GM23338 (cell line): ENCODE results near the gene HRH2. TPM values are rescaled to one million over a fixed set of nuclear protein-coding genes. Genes with fewer than 3 reads are reported as not detected.

Experiments
- ATAC-seq: fragments of 200-7000 bp; cut with Tn5 transposase; 3 replicates; pipeline ENCODE4 v1.9.1; 2020
- DNase-seq: peaks from one replicate; pipeline ENCODE4 v3.0.0-alpha.2; 2015; ENCODE audit warnings: low spot score
- H2AFZ ChIP-seq: fragments of 200-600 bp; sonication (generic); 2 replicates; pipeline ENCODE4 v1.8.0; 2016; ENCODE audit warnings: antibody characterized with exemption, mild to moderate bottlenecking, moderate library complexity
- H3F3A ChIP-seq: fragments of 200-600 bp; sonication (generic); replicated peaks from 2 replicates; pipeline ENCODE4 v1.8.0; 2017; ENCODE audit warnings: antibody characterized with exemption, mixed run types, low read depth
- H3K27ac ChIP-seq: fragments of 200-600 bp; sonication (generic); 2 replicates; pipeline ENCODE4 v1.6.1; 2016; ENCODE audit warnings: low read depth
- H3K27me3 ChIP-seq: fragments of 200-600 bp; sonication (generic); 2 replicates; pipeline ENCODE4 v1.8.0; 2016; ENCODE audit warnings: mild to moderate bottlenecking, mixed run types, moderate library complexity; ENCODE audit not compliant: insufficient read depth
- H3K36me3 ChIP-seq: fragments of 200-600 bp; sonication (generic); 2 replicates; pipeline ENCODE4 v1.8.0; 2016; ENCODE audit warnings: mild to moderate bottlenecking; ENCODE audit not compliant: insufficient read depth
- H3K4me1 ChIP-seq: fragments of 200-600 bp; sonication (generic); 2 replicates; pipeline ENCODE4 v1.8.0; 2016; ENCODE audit warnings: mild to moderate bottlenecking, moderate library complexity; ENCODE audit not compliant: insufficient read depth
- H3K4me2 ChIP-seq: fragments of 200-600 bp; sonication (generic); 2 replicates; pipeline ENCODE4 v1.7.1; 2017; ENCODE audit warnings: mixed run types
- H3K4me3 ChIP-seq: fragments of 200-600 bp; sonication (generic); 2 replicates; pipeline ENCODE4 v1.6.1; 2016; ENCODE audit warnings: mixed run types
- H3K79me2 ChIP-seq: fragments of 200-600 bp; sonication (generic); replicated peaks from 2 replicates; pipeline ENCODE4 v1.8.0; 2017; ENCODE audit warnings: mild to moderate bottlenecking; ENCODE audit not compliant: insufficient read depth
- H3K9me2 ChIP-seq: fragments of 200-600 bp; sonication (generic); 2 replicates; pipeline ENCODE4 v1.8.0; 2017; ENCODE audit not compliant: insufficient read depth
- H4K20me1 ChIP-seq: fragments of 200-600 bp; sonication (generic); replicated peaks from 2 replicates; pipeline ENCODE4 v1.8.0; 2017; ENCODE audit warnings: mild to moderate bottlenecking; ENCODE audit not compliant: insufficient read depth
- H3K27ac Mint-ChIP-seq: 2 replicates; pipeline ENCODE4 v1.8.0; 2020; ENCODE audit warnings: inconsistent platforms, mild to moderate bottlenecking, moderate library complexity, mixed read lengths
- H3K27me3 Mint-ChIP-seq: 3 replicates; pipeline ENCODE4 v1.8.0; 2022; ENCODE audit warnings: low read depth, mild to moderate bottlenecking, moderate library complexity, mixed read lengths, inconsistent platforms; ENCODE audit not compliant: insufficient read depth, poor library complexity
- H3K36me3 Mint-ChIP-seq: 3 replicates; pipeline ENCODE4 v1.8.0; 2021; ENCODE audit warnings: low read depth, mild to moderate bottlenecking, inconsistent platforms, moderate library complexity, mixed read lengths
- H3K4me1 Mint-ChIP-seq: 3 replicates; pipeline ENCODE4 v1.8.0; 2020; ENCODE audit warnings: mild to moderate bottlenecking, inconsistent platforms, mixed read lengths
- H3K4me3 Mint-ChIP-seq: 3 replicates; pipeline ENCODE4 v1.8.0; 2021; ENCODE audit warnings: moderate library complexity, mild to moderate bottlenecking, inconsistent platforms, mixed read lengths
- H3K9me3 Mint-ChIP-seq: 3 replicates; pipeline ENCODE4 v1.8.0; 2020; ENCODE audit warnings: moderate library complexity, mild to moderate bottlenecking, inconsistent platforms, mixed read lengths
- CTCF ChIP-seq, 2 experiments: fragments of 200-600 bp in 1 of 2; sonication (generic) in 1 of 2; conservative IDR thresholded peaks; 2 replicates each; pipeline versions ENCODE4 v1.5.1 to v1.6.1; 2016 to 2017; ENCODE audit warnings: antibody characterized with exemption in 2 of 2, low read depth in 2 of 2, mild to moderate bottlenecking in 2 of 2, moderate library complexity in 1 of 2
- EZH2 ChIP-seq: fragments of 200-600 bp; sonication (generic); IDR thresholded peaks from one replicate; pipeline ENCODE4 v1.8.0; 2017; ENCODE audit warnings: antibody characterized with exemption, mild to moderate bottlenecking, low read depth; ENCODE audit not compliant: unreplicated experiment
- JUNB ChIP-seq: IDR thresholded peaks from one replicate; pipeline ENCODE4 v1.6.1; 2016; ENCODE audit warnings: antibody characterized with exemption; ENCODE audit not compliant: unreplicated experiment
- NANOG ChIP-seq: IDR thresholded peaks from 2 replicates; pipeline ENCODE4 v1.6.1; 2016; ENCODE audit warnings: antibody characterized with exemption, borderline replicate concordance
- POLR2AphosphoS5 ChIP-seq: IDR thresholded peaks from 2 replicates; pipeline ENCODE4 v1.6.1; 2016; ENCODE audit warnings: antibody characterized with exemption, low read depth
- REST ChIP-seq: IDR thresholded peaks from one replicate; pipeline ENCODE4 v1.6.1; 2018; ENCODE audit warnings: antibody characterized with exemption; ENCODE audit not compliant: unreplicated experiment
- STAT1 ChIP-seq: IDR thresholded peaks from one replicate; pipeline ENCODE4 v1.6.1; 2016; ENCODE audit warnings: antibody characterized with exemption; ENCODE audit not compliant: unreplicated experiment
- ZNF114 ChIP-seq: fragments of 250-450 bp; sonication (Bioruptor Pico); IDR thresholded peaks from 2 replicates; pipeline ENCODE4 v1.5.0; 2020; ENCODE audit warnings: mild to moderate bottlenecking, moderate library complexity
- ZNF331 ChIP-seq: fragments of 250-450 bp; sonication (Bioruptor Pico); IDR thresholded peaks from 2 replicates; pipeline ENCODE4 v1.5.0; 2020; ENCODE audit warnings: low read depth, mild to moderate bottlenecking, moderate library complexity
- polyA plus RNA-seq: library from polyadenylated mRNA; unstranded; fragments of >200 nt; fragmentation: Nextera tagmentation; extraction: Ambion mirVana; gene quantifications from 2 replicates; pipeline ENCODE4 v1.2.1, GENCODE V29; 2016
- total RNA-seq: library from RNA; depleted of rRNA; stranded (reverse); fragments of >200 nt; shearing (Covaris generic); gene quantifications from 2 replicates; pipeline ENCODE4 v1.2.3, GENCODE V29; 2014
- TF ChIP-seq, protein P1 (sequence below): IDR thresholded peaks from 2 replicates; pipeline ENCODE4 v1.6.1; 2016; ENCODE audit warnings: antibody characterized with exemption

HRH2 gene
- total and polyA plus RNA-seq, 2 experiments from 2014 or later = 6.8 to 7.0 TPM

- Mint-ChIP-seq H3K4me1 (peaks cover 7% of the 10 kb centered on the region; the same call in 2 of the 3 replicates), H3K36me3 (peaks cover 27% of the 10 kb centered on the region), H3K9me3 (peaks cover 35% of the 10 kb centered on the region), H3K4me3 (no peak overlapping the region), H3K27ac (no peak overlapping the region), H3K27me3 (peaks cover 24% of the 10 kb centered on the region)
- H2AFZ ChIP-seq = no peak overlapping the region
- DNase-seq = no peak
- H3K79me2 ChIP-seq = no peaks in the 10 kb centered on the region
- no peak overlapping the region for H3K4me2 ChIP-seq
- no peaks in the 10 kb centered on the region for H4K20me1 ChIP-seq
- ATAC-seq = no peak
- no peaks in the 10 kb centered on the region for H3F3A ChIP-seq
- no peaks in the 10 kb centered on the region for H3K4me1 ChIP-seq
- H3K36me3 ChIP-seq = peaks cover 15% of the 10 kb centered on the region
- no peak overlapping the region for H3K4me3 ChIP-seq
- H3K27ac ChIP-seq = no peak overlapping the region
- H3K9me2 ChIP-seq = peaks cover 7% of the 10 kb centered on the region; the same call in 1 of the 2 replicates
- TF ChIP-seq, protein P1, sequence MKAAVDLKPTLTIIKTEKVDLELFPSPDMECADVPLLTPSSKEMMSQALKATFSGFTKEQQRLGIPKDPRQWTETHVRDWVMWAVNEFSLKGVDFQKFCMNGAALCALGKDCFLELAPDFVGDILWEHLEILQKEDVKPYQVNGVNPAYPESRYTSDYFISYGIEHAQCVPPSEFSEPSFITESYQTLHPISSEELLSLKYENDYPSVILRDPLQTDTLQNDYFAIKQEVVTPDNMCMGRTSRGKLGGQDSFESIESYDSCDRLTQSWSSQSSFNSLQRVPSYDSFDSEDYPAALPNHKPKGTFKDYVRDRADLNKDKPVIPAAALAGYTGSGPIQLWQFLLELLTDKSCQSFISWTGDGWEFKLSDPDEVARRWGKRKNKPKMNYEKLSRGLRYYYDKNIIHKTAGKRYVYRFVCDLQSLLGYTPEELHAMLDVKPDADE = no peak
- TF ChIP-seq REST = no peak
- H3K27me3 ChIP-seq = peaks cover 12% of the 10 kb centered on the region; the same call in 1 of the 2 replicates
Observed at GRCh38 chr5:175653763-175654162, 4.1 kb upstream of the HRH2 start.

GRCh38 chr5:175654339-175654738 is 3.5 kb upstream of the HRH2 start:
- Mint-ChIP-seq H3K4me1 (peaks cover 7% of the 10 kb centered on the region; the same call in 2 of the 3 replicates), H3K27me3 (peaks cover 29% of the 10 kb centered on the region), H3K36me3 (peaks cover 22% of the 10 kb centered on the region), H3K9me3 (peaks cover 30% of the 10 kb centered on the region), H3K4me3 (no peak overlapping the region), H3K27ac (no peak overlapping the region)
- DNase-seq (no peak), ATAC-seq (no peak)
- Histone ChIP-seq H3K4me1 (no peaks in the 10 kb centered on the region), H3K79me2 (no peaks in the 10 kb centered on the region), H4K20me1 (peaks cover 1% of the 10 kb centered on the region; the same call in 1 of the 2 replicates), H3F3A (no peaks in the 10 kb centered on the region), H3K9me2 (peaks cover 7% of the 10 kb centered on the region; the same call in 1 of the 2 replicates), H3K4me3 (no peak overlapping the region), H3K27me3 (peaks cover 18% of the 10 kb centered on the region; the same call in 1 of the 2 replicates), H3K27ac (no peak overlapping the region), H3K36me3 (peaks cover 11% of the 10 kb centered on the region), H2AFZ (no peak overlapping the region), H3K4me2 (no peak overlapping the region)
- TF ChIP-seq, protein P1 = no peak
- no peak for TF ChIP-seq CTCF (conservative IDR thresholded peaks at IDR 0.05; ENCODE audit: low read depth in 2 of 2)
- no peak for TF ChIP-seq NANOG
- no peak for TF ChIP-seq JUNB
- no peak for TF ChIP-seq POLR2AphosphoS5
- no peak for TF ChIP-seq EZH2
- TF ChIP-seq ZNF331 (CRISPR knock-in tag) = no peak
- TF ChIP-seq STAT1 = no peak
- no peak for TF ChIP-seq ZNF114 (CRISPR knock-in tag)
